Activated T-helper 1 cell treated with anti-CD3 and anti-CD28 coated beads, Interleukin-12 subunit alpha, Interleukin-12 subunit beta, Interleukin-2, Interleukin-4 antibody, amounts not matched to agents 30 ng/mL and 10 ng/mL and 1 ng/mL, durations not matched to agents 14 hours and 24 hours and 36 hours (primary cell): ENCODE measurements around the gene HK2. TPM values are rescaled to one million over a fixed set of nuclear protein-coding genes. Genes with fewer than 3 reads are reported as not detected.
"Not testable (repeated sequence)": the region's sequence is repeated elsewhere in the genome, so short reads cannot be mapped to it uniquely, and the experiment has no call there.

Experiments
- DNase-seq: peaks from one replicate; pipeline ENCODE4 v3.0.0; 2021; ENCODE audit warnings: low spot score
- H3K27ac Mint-ChIP-seq: one replicate; pipeline ENCODE4 v1.8.0; 2021; ENCODE audit warnings: mild to moderate bottlenecking, mixed read lengths
- H3K27me3 Mint-ChIP-seq: one replicate; pipeline ENCODE4 v1.8.0; 2022; ENCODE audit warnings: mild to moderate bottlenecking, moderate library complexity, mixed read lengths; ENCODE audit not compliant: insufficient read depth
- H3K36me3 Mint-ChIP-seq: one replicate; pipeline ENCODE4 v1.8.0; 2021; ENCODE audit warnings: low read depth, mixed read lengths
- H3K4me1 Mint-ChIP-seq: one replicate; pipeline ENCODE4 v1.8.0; 2021; ENCODE audit warnings: low read depth, mixed read lengths
- H3K4me3 Mint-ChIP-seq: one replicate; pipeline ENCODE4 v1.8.0; 2021; ENCODE audit warnings: mild to moderate bottlenecking, moderate library complexity, mixed read lengths
- H3K9me3 Mint-ChIP-seq: one replicate; pipeline ENCODE4 v1.8.0; 2021; ENCODE audit warnings: mixed read lengths
- intact Hi-C: fragments of 100-400 bp; cut with micrococcal nuclease; formaldehyde crosslinking; loops from one replicate; pipeline ENCODE4 v1.15.1; 2024
- total RNA-seq: library from RNA; stranded (reverse); gene quantifications from 2 replicates; pipeline ENCODE4 v1.2.3, GENCODE V29; 2022

The HK2 gene
- total RNA-seq, 1 donor from 2014 or later: 94.5 TPM

- Mint-ChIP-seq H3K27ac (no peak overlapping the region), H3K27me3 (no peaks in the 10 kb centered on the region), H3K4me1 (no peaks in the 10 kb centered on the region), H3K4me3 (no peak overlapping the region), H3K36me3 (peaks cover 80% of the 10 kb centered on the region), H3K9me3 (peaks cover 7% of the 10 kb centered on the region)
- intact Hi-C loops: no loop called here
- no peak for DNase-seq
These were observed 56.8 kb downstream of the HK2 start for GRCh38 chr2:74890711-74891110.

GRCh38 chr2:74891136-74891764 is 57.3 kb downstream of the HK2 start:
- Mint-ChIP-seq H3K36me3 (peaks cover 82% of the 10 kb centered on the region), H3K4me3 (no peak overlapping the region), H3K27ac (no peak overlapping the region), H3K4me1 (no peaks in the 10 kb centered on the region), H3K27me3 (no peaks in the 10 kb centered on the region), H3K9me3 (peaks cover 7% of the 10 kb centered on the region)
- intact Hi-C loops: no loop called here
- DNase-seq: no peak

- intact Hi-C loops, H3K4me3 Mint-ChIP-seq, H3K27me3 Mint-ChIP-seq, H3K27ac Mint-ChIP-seq, H3K4me1 Mint-ChIP-seq, H3K9me3 Mint-ChIP-seq, DNase-seq: not testable (repeated sequence)
- H3K36me3 Mint-ChIP-seq: peaks cover 78% of the 10 kb centered on the region
These were observed 57.9 kb downstream of the HK2 start for GRCh38 chr2:74891816-74892215.

GRCh38 chr2:74892609-74893008 is 58.7 kb downstream of the HK2 start:
- Mint-ChIP-seq H3K27me3 (no peaks in the 10 kb centered on the region), H3K36me3 (peaks cover 74% of the 10 kb centered on the region), H3K9me3 (peaks cover 7% of the 10 kb centered on the region), H3K4me1 (no peaks in the 10 kb centered on the region), H3K27ac (no peak overlapping the region), H3K4me3 (no peak overlapping the region)
- intact Hi-C loops: no loop called here
- DNase-seq: no peak

- Mint-ChIP-seq H3K4me1 (no peaks in the 10 kb centered on the region), H3K27me3 (no peaks in the 10 kb centered on the region), H3K9me3 (peaks cover 7% of the 10 kb centered on the region), H3K4me3 (no peak overlapping the region), H3K27ac (no peak overlapping the region), H3K36me3 (peaks cover 66% of the 10 kb centered on the region)
- DNase-seq: no peak
- intact Hi-C loops: no loop called here
These were observed 59.4 kb downstream of the HK2 start for GRCh38 chr2:74893332-74893731.

GRCh38 chr2:74894272-74894981 is 60.5 kb downstream of the HK2 start:
- no peaks in the 10 kb centered on the region for H3K4me1 Mint-ChIP-seq
- no peak overlapping the region for H3K27ac Mint-ChIP-seq
- no peak overlapping the region for H3K4me3 Mint-ChIP-seq
- peaks cover 7% of the 10 kb centered on the region for H3K9me3 Mint-ChIP-seq
- no peak for DNase-seq
- H3K27me3 Mint-ChIP-seq: no peaks in the 10 kb centered on the region
- intact Hi-C loops: no loop called here
- peaks cover 59% of the 10 kb centered on the region for H3K36me3 Mint-ChIP-seq

DNA sequence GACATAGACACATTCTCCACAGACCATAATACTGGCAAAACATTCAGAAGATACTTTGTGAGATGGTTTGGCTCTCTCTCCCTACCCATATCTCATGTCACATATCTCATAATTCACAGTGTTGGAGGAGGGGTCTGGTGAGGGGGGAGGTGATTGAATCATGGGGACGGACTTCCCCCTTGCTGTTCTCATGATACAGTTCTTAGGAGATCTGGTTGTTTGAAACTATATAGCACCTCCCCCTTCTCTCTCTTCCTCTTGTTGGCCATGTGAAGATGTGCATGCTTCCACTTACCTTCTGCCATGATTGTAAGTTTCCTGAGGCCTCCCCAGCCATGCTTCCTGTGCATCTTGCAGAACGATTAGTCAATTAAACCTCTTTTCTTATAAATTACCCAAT is 61.1 kb downstream of the HK2 start:
- Mint-ChIP-seq H3K27ac (no peak overlapping the region), H3K4me1 (no peaks in the 10 kb centered on the region), H3K27me3 (no peaks in the 10 kb centered on the region), H3K4me3 (no peak overlapping the region), H3K36me3 (peaks cover 54% of the 10 kb centered on the region), H3K9me3 (peaks cover 7% of the 10 kb centered on the region)
- no peak for DNase-seq
- intact Hi-C loops: no loop called here

DNA sequence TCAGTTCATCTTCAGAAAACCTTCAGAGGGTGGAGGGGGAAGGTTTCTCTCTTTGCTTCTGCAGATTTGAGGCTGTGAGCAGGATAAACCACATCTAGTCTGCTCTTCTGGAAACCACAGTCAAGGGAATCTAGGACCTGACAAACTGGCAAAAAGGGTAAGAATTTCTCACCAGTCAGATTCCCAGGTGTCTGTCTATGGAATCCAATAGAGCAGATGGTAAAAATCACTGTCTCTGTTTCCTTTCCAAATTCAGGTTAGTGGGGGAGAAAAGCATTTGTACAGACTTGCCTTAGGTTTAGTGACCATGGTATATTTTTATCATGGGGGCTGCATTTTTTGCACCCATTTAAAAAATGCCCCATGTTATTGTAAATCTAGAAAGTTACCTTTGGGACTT is 62.3 kb downstream of the HK2 start:
- intact Hi-C loops: no loop called here
- H3K4me1 Mint-ChIP-seq: no peaks in the 10 kb centered on the region
- no peak overlapping the region for H3K4me3 Mint-ChIP-seq
- peaks cover 42% of the 10 kb centered on the region for H3K36me3 Mint-ChIP-seq
- no peak for DNase-seq
- peaks cover 7% of the 10 kb centered on the region for H3K9me3 Mint-ChIP-seq
- no peak overlapping the region for H3K27ac Mint-ChIP-seq
- no peaks in the 10 kb centered on the region for H3K27me3 Mint-ChIP-seq

GRCh38 chr2:74900225-74900624 is 66.3 kb downstream of the HK2 start:
- H3K27ac Mint-ChIP-seq, H3K27me3 Mint-ChIP-seq, H3K9me3 Mint-ChIP-seq, intact Hi-C loops, H3K4me1 Mint-ChIP-seq, DNase-seq, H3K4me3 Mint-ChIP-seq: not testable (repeated sequence)
- H3K36me3 Mint-ChIP-seq: peaks cover 13% of the 10 kb centered on the region

DNA sequence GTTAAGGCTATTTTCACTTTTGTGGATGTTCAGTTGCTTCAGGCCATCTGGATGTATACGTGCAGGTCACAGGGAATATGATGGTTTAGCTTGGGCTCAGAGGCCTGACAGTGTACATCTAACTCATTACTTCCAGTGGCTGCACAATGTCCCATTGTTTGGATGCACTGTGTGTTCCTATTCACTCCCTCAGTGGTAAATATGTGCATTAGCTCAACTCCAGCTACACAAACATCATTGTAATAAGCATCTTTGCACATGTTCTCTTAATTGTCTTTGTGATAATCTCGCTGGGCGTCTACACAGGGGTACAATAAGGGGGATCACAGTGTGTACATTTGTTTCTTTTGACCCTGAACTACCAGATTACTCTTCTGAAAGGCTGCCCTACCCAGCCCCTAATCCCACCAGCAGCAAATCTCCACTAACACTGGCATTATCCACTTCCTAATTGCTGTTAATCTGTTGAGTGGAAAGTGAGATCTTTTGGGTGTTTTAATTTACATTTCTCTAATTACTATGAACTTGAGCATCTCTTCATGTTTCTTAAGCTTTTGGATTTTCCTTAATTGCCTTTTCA is 68.4 kb downstream of the HK2 start:
- intact Hi-C loops: no loop called here
- Mint-ChIP-seq H3K9me3 (no peaks in the 10 kb centered on the region), H3K27me3 (peaks cover 2% of the 10 kb centered on the region), H3K4me1 (no peaks in the 10 kb centered on the region), H3K36me3 (no peaks in the 10 kb centered on the region), H3K27ac (no peak overlapping the region), H3K4me3 (no peak overlapping the region)
- DNase-seq: no peak

- no peak overlapping the region for H3K4me3 Mint-ChIP-seq
- H3K4me1 Mint-ChIP-seq: peaks cover 9% of the 10 kb centered on the region
- H3K27me3 Mint-ChIP-seq: peaks cover 24% of the 10 kb centered on the region
- H3K36me3 Mint-ChIP-seq: no peaks in the 10 kb centered on the region
- intact Hi-C loops: no loop called here
- no peak overlapping the region for H3K27ac Mint-ChIP-seq
- DNase-seq: no peak
- H3K9me3 Mint-ChIP-seq: no peaks in the 10 kb centered on the region
These were observed 72.5 kb downstream of the HK2 start for GRCh38 chr2:74906395-74906794.

DNA sequence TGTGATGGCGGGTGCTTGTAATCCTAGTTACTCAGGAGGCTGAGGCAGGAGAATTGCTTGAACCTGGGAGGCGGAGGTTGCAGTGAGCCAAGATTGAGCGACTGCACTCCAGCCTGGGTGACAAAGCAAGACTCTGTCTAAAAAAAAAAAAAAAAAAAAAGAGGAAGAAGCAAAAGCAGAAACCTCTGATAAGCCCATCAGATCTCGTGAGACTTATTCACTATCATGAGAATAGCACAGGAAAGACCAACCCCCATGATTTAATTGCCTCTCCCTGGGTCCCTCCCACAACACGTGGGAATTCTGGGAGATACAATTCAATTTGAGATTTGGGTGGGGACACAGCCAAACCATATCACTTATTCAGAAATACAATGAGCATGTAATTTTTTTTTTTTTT is 73.6 kb downstream of the HK2 start:
- H3K4me3 Mint-ChIP-seq, DNase-seq, H3K4me1 Mint-ChIP-seq, H3K36me3 Mint-ChIP-seq, intact Hi-C loops, H3K9me3 Mint-ChIP-seq, H3K27ac Mint-ChIP-seq: not testable (repeated sequence)
- peaks cover 32% of the 10 kb centered on the region for H3K27me3 Mint-ChIP-seq

GRCh38 chr2:74908748-74909444 is 75.0 kb downstream of the HK2 start:
- Mint-ChIP-seq H3K9me3 (no peaks in the 10 kb centered on the region), H3K27ac (no peak overlapping the region), H3K36me3 (no peaks in the 10 kb centered on the region), H3K27me3 (peaks cover 32% of the 10 kb centered on the region), H3K4me3 (no peak overlapping the region), H3K4me1 (peaks cover 9% of the 10 kb centered on the region)
- no peak for DNase-seq
- intact Hi-C loops: no loop called here
